Activated T-helper 1 cell treated with anti-CD3 and anti-CD28 coated beads, Interleukin-12 subunit alpha, Interleukin-12 subunit beta, Interleukin-2, Interleukin-4 antibody, amounts not matched to agents 30 ng/mL and 10 ng/mL and 1 ng/mL, durations not matched to agents 14 hours and 24 hours and 36 hours (primary cell): ENCODE data around the gene PPIF. TPM values are rescaled to one million over a fixed set of nuclear protein-coding genes. Genes with fewer than 3 reads are reported as not detected.
A peak's percentile ranks its signal among the peaks of the same experiment; 100 is the strongest.

Experiments
- DNase-seq: peaks from one replicate; pipeline ENCODE4 v3.0.0; 2021; ENCODE audit warnings: low spot score
- H3K27ac Mint-ChIP-seq: one replicate; pipeline ENCODE4 v1.8.0; 2021; ENCODE audit warnings: mild to moderate bottlenecking, mixed read lengths
- H3K27me3 Mint-ChIP-seq: one replicate; pipeline ENCODE4 v1.8.0; 2022; ENCODE audit warnings: mild to moderate bottlenecking, moderate library complexity, mixed read lengths; ENCODE audit not compliant: insufficient read depth
- H3K36me3 Mint-ChIP-seq: one replicate; pipeline ENCODE4 v1.8.0; 2021; ENCODE audit warnings: low read depth, mixed read lengths
- H3K4me1 Mint-ChIP-seq: one replicate; pipeline ENCODE4 v1.8.0; 2021; ENCODE audit warnings: low read depth, mixed read lengths
- H3K4me3 Mint-ChIP-seq: one replicate; pipeline ENCODE4 v1.8.0; 2021; ENCODE audit warnings: mild to moderate bottlenecking, moderate library complexity, mixed read lengths
- H3K9me3 Mint-ChIP-seq: one replicate; pipeline ENCODE4 v1.8.0; 2021; ENCODE audit warnings: mixed read lengths
- intact Hi-C: fragments of 100-400 bp; cut with micrococcal nuclease; formaldehyde crosslinking; loops from one replicate; pipeline ENCODE4 v1.15.1; 2024
- total RNA-seq: library from RNA; stranded (reverse); gene quantifications from 2 replicates; pipeline ENCODE4 v1.2.3, GENCODE V29; 2022

The PPIF gene
- total RNA-seq, 1 donor from 2014 or later, result 155 TPM

GRCh38 chr10:79349766-79350406 is 2.6 kb downstream of the PPIF start:
- Mint-ChIP-seq H3K36me3 (peaks cover 52% of the 10 kb centered on the region), H3K4me1 (peaks cover 69% of the 10 kb centered on the region), H3K27ac (peak overlapping the region; percentile 75), H3K27me3 (no peaks in the 10 kb centered on the region), H3K9me3 (no peaks in the 10 kb centered on the region), H3K4me3 (peak overlapping the region; percentile 95)
- DNase-seq, result no peak
- intact Hi-C loops, result loop anchor here (5.0 kb wide), 1 partner anchor 283 kb away; the partner anchor contains the start of gene ZMIZ1

- Mint-ChIP-seq H3K4me3 (peak overlapping the region; percentile 95), H3K36me3 (peaks cover 58% of the 10 kb centered on the region), H3K9me3 (no peaks in the 10 kb centered on the region), H3K4me1 (peaks cover 69% of the 10 kb centered on the region), H3K27ac (peak overlapping the region; percentile 75), H3K27me3 (no peaks in the 10 kb centered on the region)
- no peak for DNase-seq
- intact Hi-C loops, result no loop called here
Observed at GRCh38 chr10:79350407-79351154, 3.3 kb downstream of the PPIF start.

GRCh38 chr10:79351332-79351731 is 4.1 kb downstream of the PPIF start:
- H3K4me3 Mint-ChIP-seq, result no peak overlapping the region
- peaks cover 66% of the 10 kb centered on the region for H3K36me3 Mint-ChIP-seq
- peaks cover 71% of the 10 kb centered on the region for H3K4me1 Mint-ChIP-seq
- H3K9me3 Mint-ChIP-seq, result no peaks in the 10 kb centered on the region
- intact Hi-C loops, result no loop called here
- no peak overlapping the region for H3K27ac Mint-ChIP-seq
- H3K27me3 Mint-ChIP-seq, result no peaks in the 10 kb centered on the region
- DNase-seq, result no peak

- DNase-seq, result no peak
- intact Hi-C loops, result no loop called here
- H3K4me1 Mint-ChIP-seq, result peaks cover 66% of the 10 kb centered on the region
- H3K36me3 Mint-ChIP-seq, result peaks cover 71% of the 10 kb centered on the region
- H3K4me3 Mint-ChIP-seq, result no peak overlapping the region
- H3K27me3 Mint-ChIP-seq, result no peaks in the 10 kb centered on the region
- H3K9me3 Mint-ChIP-seq, result no peaks in the 10 kb centered on the region
- H3K27ac Mint-ChIP-seq, result peak overlapping the region; percentile 38
Observed at GRCh38 chr10:79352035-79352877, 5.0 kb downstream of the PPIF start.

- Mint-ChIP-seq H3K9me3 (no peaks in the 10 kb centered on the region), H3K36me3 (peaks cover 71% of the 10 kb centered on the region), H3K27ac (no peak overlapping the region), H3K27me3 (no peaks in the 10 kb centered on the region), H3K4me3 (no peak overlapping the region), H3K4me1 (peaks cover 66% of the 10 kb centered on the region)
- intact Hi-C loops, result no loop called here
- DNase-seq, result no peak
Observed at GRCh38 chr10:79353000-79353406, 5.7 kb downstream of the PPIF start.

GRCh38 chr10:79353726-79354125 is 6.5 kb downstream of the PPIF start:
- H3K9me3 Mint-ChIP-seq, result no peaks in the 10 kb centered on the region
- H3K36me3 Mint-ChIP-seq, result peaks cover 64% of the 10 kb centered on the region
- peak overlapping the region; percentile 19 for H3K4me3 Mint-ChIP-seq

GRCh38 chr10:79354141-79354540 is 6.9 kb downstream of the PPIF start:
- H3K27me3 Mint-ChIP-seq, result no peaks in the 10 kb centered on the region
- DNase-seq, result no peak
- no peak overlapping the region for H3K27ac Mint-ChIP-seq
- H3K4me1 Mint-ChIP-seq, result peaks cover 55% of the 10 kb centered on the region
- H3K9me3 Mint-ChIP-seq, result no peaks in the 10 kb centered on the region
- H3K4me3 Mint-ChIP-seq, result peak overlapping the region; percentile 19
- peaks cover 61% of the 10 kb centered on the region for H3K36me3 Mint-ChIP-seq
- intact Hi-C loops, result no loop called here

More at GRCh38 chr10:79353726-79354125, 6.5 kb downstream of the PPIF start:
- H3K27ac Mint-ChIP-seq, result no peak overlapping the region
- H3K27me3 Mint-ChIP-seq, result no peaks in the 10 kb centered on the region
- peaks cover 59% of the 10 kb centered on the region for H3K4me1 Mint-ChIP-seq
- DNase-seq, result no peak
- intact Hi-C loops, result no loop called here

GRCh38 chr10:79354615-79355014 is 7.3 kb downstream of the PPIF start:
- peaks cover 57% of the 10 kb centered on the region for H3K36me3 Mint-ChIP-seq
- peaks cover 50% of the 10 kb centered on the region for H3K4me1 Mint-ChIP-seq
- H3K27me3 Mint-ChIP-seq, result no peaks in the 10 kb centered on the region
- intact Hi-C loops, result no loop called here
- no peak overlapping the region for H3K27ac Mint-ChIP-seq
- H3K4me3 Mint-ChIP-seq, result peak overlapping the region; percentile 19
- no peak for DNase-seq
- H3K9me3 Mint-ChIP-seq, result no peaks in the 10 kb centered on the region

- intact Hi-C loops, result no loop called here
- Mint-ChIP-seq H3K36me3 (peaks cover 48% of the 10 kb centered on the region), H3K4me3 (no peak overlapping the region), H3K27me3 (no peaks in the 10 kb centered on the region), H3K27ac (peak overlapping the region; percentile 1), H3K9me3 (no peaks in the 10 kb centered on the region), H3K4me1 (peaks cover 41% of the 10 kb centered on the region)
- DNase-seq, result no peak
Observed at GRCh38 chr10:79355420-79356017, 8.2 kb downstream of the PPIF start.

- H3K27ac Mint-ChIP-seq, result peak overlapping the region; percentile 23
- intact Hi-C loops, result no loop called here
- H3K9me3 Mint-ChIP-seq, result no peaks in the 10 kb centered on the region
- no peaks in the 10 kb centered on the region for H3K27me3 Mint-ChIP-seq
- peaks cover 41% of the 10 kb centered on the region for H3K4me1 Mint-ChIP-seq
- no peak for DNase-seq
- H3K36me3 Mint-ChIP-seq, result peaks cover 48% of the 10 kb centered on the region
- H3K4me3 Mint-ChIP-seq, result no peak overlapping the region
Observed at GRCh38 chr10:79356104-79356503, 8.8 kb downstream of the PPIF start.

GRCh38 chr10:79357180-79357579 is 9.9 kb downstream of the PPIF start:
- DNase-seq, result no peak
- H3K27me3 Mint-ChIP-seq, result peaks cover 2% of the 10 kb centered on the region
- no peaks in the 10 kb centered on the region for H3K9me3 Mint-ChIP-seq
- H3K4me3 Mint-ChIP-seq, result no peak overlapping the region
- intact Hi-C loops, result no loop called here
- no peak overlapping the region for H3K27ac Mint-ChIP-seq
- peaks cover 49% of the 10 kb centered on the region for H3K4me1 Mint-ChIP-seq
- H3K36me3 Mint-ChIP-seq, result peaks cover 42% of the 10 kb centered on the region

- intact Hi-C loops, result no loop called here
- no peak overlapping the region for H3K27ac Mint-ChIP-seq
- peaks cover 32% of the 10 kb centered on the region for H3K36me3 Mint-ChIP-seq
- no peaks in the 10 kb centered on the region for H3K9me3 Mint-ChIP-seq
- H3K4me1 Mint-ChIP-seq, result peaks cover 35% of the 10 kb centered on the region
- no peak overlapping the region for H3K4me3 Mint-ChIP-seq
- H3K27me3 Mint-ChIP-seq, result peaks cover 11% of the 10 kb centered on the region
- DNase-seq, result no peak
Observed at GRCh38 chr10:79358811-79359210, 11.5 kb downstream of the PPIF start.
